Measurements from ENCODE around the gene BDH1. TPM values are rescaled to one million over a fixed set of nuclear protein-coding genes. Genes with fewer than 3 reads are reported as not detected.

Gene BDH1
- total and polyA plus RNA-seq, 2 of the 13 experiments (the other 11 are each of a cell fraction or from before 2014, with no cell fraction given) = 21.2 to 71.9 TPM

GRCh38 chr3:197465996-197466549 lies 89.7 kb downstream of the BDH1 start:
- peak overlapping the region; percentile 52 for H2AFZ ChIP-seq (ENCODE audit: low read length)
- no peaks in the 10 kb centered on the region for H3K9me3 ChIP-seq (ENCODE audit: low read length)
- no peaks in the 10 kb centered on the region for H3K79me2 ChIP-seq (ENCODE audit: insufficient read depth, low read length)
- H3K4me2 ChIP-seq (ENCODE audit: low read depth, low read length) = peak overlapping the region; percentile 96
- DNase-seq (ENCODE audit: low spot score) (peak; percentile 94), FAIRE-seq (peak; percentile 90), ATAC-seq (peak; percentile 46)
- peaks cover 80% of the 10 kb centered on the region for H3K4me1 ChIP-seq (ENCODE audit: insufficient read depth, low read length)
- intact Hi-C loops (cut with micrococcal nuclease; ENCODE audit: unreplicated experiment) (loop anchor here (2.0 to 5.0 kb wide), 2 partner anchors 27 to 169 kb away; partner anchors contain the start of gene DLG1), in situ Hi-C loops (cut with HindIII; ENCODE audit: extremely low pct_ligation_motif_present, low pct_unique_long_range_greater_than_20kb) (no loop called here)
- H3K36me3 ChIP-seq (replicated peaks in 1 of 2; ENCODE audit: control insufficient read depth in 1 of 2, insufficient read depth in 2 of 2, low read length in 2 of 2) = no peaks in the 10 kb centered on the region
- H4K20me1 ChIP-seq (ENCODE audit: insufficient read depth, low read length) = no peaks in the 10 kb centered on the region
- 0% methylated on average over 3 of the region's 3 CpGs for WGBS (ENCODE audit: low lambda C conversion rate)
- H3K9ac ChIP-seq (ENCODE audit: insufficient read depth, low read depth, low read length) = peak overlapping the region; percentile 65
- ChIA-PET POLR2A (interaction anchor here (1.1 to 3.0 kb wide), 9 partner anchors 10 to 167 kb away, joined by 3 to 20 read pairs (median 5); no protein-coding TSS in a partner anchor), CTCF (ENCODE audit: low intra/inter-chr PET ratio, low total read pairs) (no interaction called here)
- BruUV-seq (replicated peaks) = TSS peak; percentile 59
- H3K27ac ChIP-seq (ENCODE audit: extremely low read length, insufficient read depth, low read length) = peak overlapping the region; percentile 96
- H3K4me3 ChIP-seq (replicated peaks in 1 of 3; ENCODE audit: insufficient read depth in 1 of 3, low read depth in 2 of 3, low read length in 3 of 3) = peak overlapping the region; percentile 9 to 56 (median 36); a peak in 4 of 6 replicates
- no peaks in the 10 kb centered on the region for H3K27me3 ChIP-seq (ENCODE audit: control insufficient read depth in 1 of 2, insufficient read depth in 2 of 2, low read length in 2 of 2)
- TF ChIP-seq DNMT1 (CRISPR knock-in tag; IDR thresholded peaks at IDR 0.05) (no peak), BCL6 (CRISPR knock-in tag; IDR thresholded peaks at IDR 0.05) (peak; percentile 91), UBTF (CRISPR knock-in tag; IDR thresholded peaks at IDR 0.05) (0 out of 2 replicates have a peak, but pooled peaks have one; percentile 12), ZNF253 (CRISPR knock-in tag; IDR thresholded peaks at IDR 0.05; ENCODE audit: borderline replicate concordance) (no peak), ZFP62 (CRISPR knock-in tag; IDR thresholded peaks at IDR 0.05) (no peak), ZFP90 (CRISPR knock-in tag; IDR thresholded peaks at IDR 0.05; ENCODE audit: borderline replicate concordance) (no peak), ZNF205 (CRISPR knock-in tag; IDR thresholded peaks at IDR 0.05) (peak; percentile 61; the same call in 1 of the 2 replicates), ZNF83 (CRISPR knock-in tag; IDR thresholded peaks at IDR 0.05; ENCODE audit: borderline replicate concordance) (no peak), RARA (CRISPR knock-in tag; IDR thresholded peaks at IDR 0.05) (peak; percentile 94), NFKB2 (CRISPR knock-in tag; IDR thresholded peaks at IDR 0.05; ENCODE audit: borderline replicate concordance) (no peak), IRF9 (CRISPR knock-in tag; IDR thresholded peaks at IDR 0.05; ENCODE audit: borderline replicate concordance) (no peak), PPARG (CRISPR knock-in tag; conservative IDR thresholded peaks at IDR 0.05) (peak; percentile 66), ETV5 (CRISPR knock-in tag; IDR thresholded peaks at IDR 0.05; ENCODE audit: borderline replicate concordance) (no peak), GATA4 (IDR thresholded peaks at IDR 0.05; ENCODE audit: borderline replicate concordance, low read depth) (peak; percentile 63; the same call in 1 of the 2 replicates), ZNF460 (CRISPR knock-in tag; IDR thresholded peaks at IDR 0.05; ENCODE audit: borderline replicate concordance) (peak; percentile 15; the same call in 1 of the 2 replicates), CREB1 (IDR thresholded peaks at IDR 0.05) (no peak), CREB1 (CRISPR knock-in tag; IDR thresholded peaks at IDR 0.05) (peak; percentile 45), ZNF790 (CRISPR knock-in tag; IDR thresholded peaks at IDR 0.05; ENCODE audit: borderline replicate concordance) (peak; percentile 49; the same call in 1 of the 2 replicates), ZNF414 (CRISPR knock-in tag; IDR thresholded peaks at IDR 0.05) (peak; percentile 41; the same call in 1 of the 2 replicates), HOMEZ (CRISPR knock-in tag; IDR thresholded peaks at IDR 0.05; ENCODE audit: low read depth) (peak; percentile 47; the same call in 1 of the 2 replicates)
